H1 (cell line): ENCODE data around the gene BABAM2. TPM values are rescaled to one million over a fixed set of nuclear protein-coding genes. Genes with fewer than 3 reads are reported as not detected.

ENCODE experiments used
- CHD1 ChIP-seq: IDR thresholded peaks from 2 replicates; pipeline ENCODE4 v1.6.1; 2012; ENCODE audit warnings: low read depth, low read length, improper control_type of control experiment
- KDM5A ChIP-seq: fragments of 200-600 bp; IDR thresholded peaks from 2 replicates; pipeline ENCODE4 v1.7.1; 2012; ENCODE audit warnings: mild to moderate bottlenecking, low read length, inconsistent platforms, mixed read lengths
- TAF1 ChIP-seq: IDR thresholded peaks from 2 replicates; pipeline ENCODE4 v1.6.1; 2011; ENCODE audit warnings: mild to moderate bottlenecking, low read depth, low read length
- polyA plus RNA-seq, 7 experiments: library from polyadenylated mRNA; depleted of rRNA in 3 of 7; stranded (reverse) in 5 of 7; unstranded in 2 of 7; fragments of >200 nt in 5 of 7; fragments of 200-250 nt in 2 of 7; gene quantifications; 1 replicate in 5 of 7; 2 replicates in 1 of 7; 4 replicates in 1 of 7; pipeline versions ENCODE4 v1.2.1 to v1.2.3, GENCODE V29; 2011 to 2013; ENCODE audit warnings: missing spikeins in 2 of 7, mixed read lengths in 2 of 7
- total RNA-seq: library from RNA; stranded (reverse); fragmentation: NEBNext Ultra II Directional; extraction: Animal tissue kit (Norgen Biotek cat#: 25700); gene quantifications from 2 replicates; pipeline ENCODE4 v1.2.1, GENCODE V29; 2021

BABAM2 gene
- total and polyA plus RNA-seq, 2 of the 8 experiments (the other 6 are each of a cell fraction or from before 2014, with no cell fraction given) = 15.8 to 20.9 TPM

GRCh38 chr2:28052691-28053090 is 162.2 kb downstream of the BABAM2 start (continued):
- TF ChIP-seq KDM5A = no peak
- no peak for TF ChIP-seq CHD1
- no peak for TF ChIP-seq TAF1
- TF ChIP-seq, all 59 proteins: peak for 0
